GM19467 (cell line): ENCODE measurements around the gene RTEL1.

Experiments used
- ATAC-seq: cut with Tn5 transposase; IDR thresholded peaks from one replicate; pipeline ENCODE4 v1.9.1; 2021; ENCODE audit warnings: mild to moderate bottlenecking, moderate library complexity; ENCODE audit not compliant: unreplicated experiment

Gene RTEL1

DNA sequence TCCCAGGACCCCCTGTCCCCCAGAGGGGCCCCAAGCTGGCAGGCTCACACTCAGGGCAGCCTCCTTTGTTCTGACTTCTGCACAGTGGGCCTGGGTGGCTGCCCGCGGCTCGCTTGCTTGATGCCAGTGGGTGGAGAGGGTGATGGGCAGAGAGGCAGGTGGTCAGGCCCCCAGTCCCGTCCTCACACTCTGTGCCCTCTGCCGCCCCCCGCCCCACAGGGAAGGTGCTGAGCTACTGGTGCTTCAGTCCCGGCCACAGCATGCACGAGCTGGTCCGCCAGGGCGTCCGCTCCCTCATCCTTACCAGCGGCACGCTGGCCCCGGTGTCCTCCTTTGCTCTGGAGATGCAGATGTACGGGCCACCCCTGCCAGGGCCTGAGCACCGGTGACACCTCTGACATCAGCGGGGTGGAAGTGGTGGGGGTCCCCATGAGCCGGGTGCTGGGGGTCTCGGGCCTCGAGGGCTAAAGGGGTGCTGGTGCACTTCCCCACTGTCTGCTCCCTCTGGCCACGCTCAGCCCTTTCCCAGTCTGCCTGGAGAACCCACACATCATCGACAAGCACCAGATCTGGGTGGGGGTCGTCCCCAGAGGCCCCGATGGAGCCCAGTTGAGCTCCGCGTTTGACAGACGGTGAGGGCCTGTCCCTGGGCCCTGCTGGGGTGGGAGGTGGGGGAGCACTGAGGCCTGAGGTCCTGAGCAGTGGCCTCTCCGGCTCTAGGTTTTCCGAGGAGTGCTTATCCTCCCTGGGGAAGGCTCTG, 29.5 kb downstream of the RTEL1 start:
- ATAC-seq, result no peak

DNA sequence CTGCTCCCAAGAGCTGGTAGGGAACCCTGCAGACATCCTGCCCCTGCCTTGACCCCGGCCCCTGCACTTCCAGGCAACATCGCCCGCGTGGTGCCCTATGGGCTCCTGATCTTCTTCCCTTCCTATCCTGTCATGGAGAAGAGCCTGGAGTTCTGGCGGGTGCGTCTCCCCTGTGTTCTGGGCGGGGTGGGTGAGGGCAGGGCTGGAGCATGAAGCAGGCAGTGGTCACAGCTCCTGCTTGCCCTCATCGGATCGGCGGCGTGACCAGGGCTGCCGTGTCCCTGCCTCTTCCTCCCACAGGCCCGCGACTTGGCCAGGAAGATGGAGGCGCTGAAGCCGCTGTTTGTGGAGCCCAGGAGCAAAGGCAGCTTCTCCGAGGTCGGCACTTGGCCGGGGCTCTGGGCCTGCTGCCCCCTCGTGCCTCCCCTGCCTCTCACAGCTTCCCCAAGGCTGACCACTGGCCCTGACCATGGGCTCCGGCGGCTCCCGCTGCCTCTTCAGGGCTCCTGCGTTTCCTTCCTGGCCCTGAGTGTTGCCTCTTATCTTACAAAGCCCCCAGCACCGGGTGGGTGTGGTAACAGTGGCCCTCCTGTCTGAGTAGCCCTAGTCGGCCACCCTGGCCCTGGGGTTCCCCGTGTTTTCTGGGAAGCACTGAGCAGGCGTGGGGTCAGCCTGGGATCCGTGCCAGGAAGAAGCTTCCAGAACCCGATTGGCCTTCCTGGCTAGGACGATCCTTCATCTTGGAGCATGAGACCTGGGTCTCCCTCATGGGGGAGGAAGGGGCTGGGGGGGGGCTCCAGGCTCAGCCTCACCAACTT, 30.3 kb downstream of the RTEL1 start:
- ATAC-seq, result no peak

DNA sequence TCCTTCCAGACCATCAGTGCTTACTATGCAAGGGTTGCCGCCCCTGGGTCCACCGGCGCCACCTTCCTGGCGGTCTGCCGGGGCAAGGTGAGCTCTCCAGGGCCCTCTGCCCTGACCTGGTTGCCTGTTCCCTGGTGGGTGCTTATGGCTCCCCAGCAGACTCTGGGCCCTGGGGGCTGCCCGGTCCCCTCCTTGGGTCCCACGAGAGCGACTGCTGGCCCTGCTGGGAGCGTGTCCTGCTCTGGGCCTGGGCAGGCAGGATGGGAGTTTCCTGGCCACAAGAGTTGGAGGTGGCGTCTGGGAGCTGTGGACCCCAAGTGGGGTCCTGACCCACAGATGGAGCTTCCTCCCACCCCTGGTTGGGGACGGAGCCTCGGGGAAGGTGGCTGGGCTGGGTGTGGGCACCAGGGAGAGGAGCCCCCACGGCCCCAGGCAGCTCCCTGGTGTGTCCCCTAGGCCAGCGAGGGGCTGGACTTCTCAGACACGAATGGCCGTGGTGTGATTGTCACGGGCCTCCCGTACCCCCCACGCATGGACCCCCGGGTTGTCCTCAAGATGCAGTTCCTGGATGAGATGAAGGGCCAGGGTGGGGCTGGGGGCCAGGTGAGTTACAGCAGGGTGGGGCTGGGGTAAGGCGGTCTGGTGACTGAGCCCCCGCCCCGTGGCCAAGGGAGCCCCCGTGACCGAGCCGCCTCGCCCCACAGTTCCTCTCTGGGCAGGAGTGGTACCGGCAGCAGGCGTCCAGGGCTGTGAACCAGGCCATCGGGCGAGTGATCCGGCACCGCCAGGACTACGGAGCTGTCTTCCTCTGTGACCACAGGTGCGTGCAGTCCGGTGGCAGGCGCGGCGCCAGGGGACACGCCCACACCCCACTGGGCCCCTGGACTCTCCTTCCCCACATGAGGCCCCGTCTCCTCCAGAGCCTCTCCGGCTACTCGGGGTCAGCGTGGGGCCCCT, 31.2 kb downstream of the RTEL1 start:
- no peak for ATAC-seq

DNA sequence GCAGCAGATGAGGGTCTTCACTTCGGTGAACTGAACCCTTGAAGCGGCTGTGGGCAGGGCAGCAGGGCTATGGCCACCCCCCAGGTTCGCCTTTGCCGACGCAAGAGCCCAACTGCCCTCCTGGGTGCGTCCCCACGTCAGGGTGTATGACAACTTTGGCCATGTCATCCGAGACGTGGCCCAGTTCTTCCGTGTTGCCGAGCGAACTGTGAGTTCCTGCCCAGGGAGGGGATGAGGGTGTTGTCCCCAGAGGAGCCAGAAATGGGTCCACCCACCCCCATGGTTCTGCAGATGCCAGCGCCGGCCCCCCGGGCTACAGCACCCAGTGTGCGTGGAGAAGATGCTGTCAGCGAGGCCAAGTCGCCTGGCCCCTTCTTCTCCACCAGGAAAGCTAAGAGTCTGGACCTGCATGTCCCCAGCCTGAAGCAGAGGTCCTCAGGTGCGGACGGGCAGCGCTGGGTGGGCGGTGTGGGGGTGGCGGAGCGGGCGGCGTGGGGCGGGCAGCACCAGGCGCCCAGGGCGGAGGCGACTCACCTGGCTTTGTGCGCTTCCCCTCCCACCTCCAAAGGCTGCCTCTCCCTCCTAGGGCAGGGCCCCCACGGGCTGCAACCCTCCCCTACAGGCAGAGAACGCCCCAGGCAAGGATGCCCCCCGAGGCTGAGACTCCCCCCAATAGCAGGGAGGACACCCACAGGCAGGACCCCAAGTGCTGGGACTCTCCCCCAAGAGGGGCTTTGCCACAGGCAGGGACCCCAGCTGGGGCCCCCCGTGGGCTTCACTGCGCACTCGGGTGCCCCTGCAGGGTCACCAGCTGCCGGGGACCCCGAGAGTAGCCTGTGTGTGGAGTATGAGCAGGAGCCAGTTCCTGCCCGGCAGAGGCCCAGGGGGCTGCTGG, 32.1 kb downstream of the RTEL1 start:
- no peak for ATAC-seq

DNA sequence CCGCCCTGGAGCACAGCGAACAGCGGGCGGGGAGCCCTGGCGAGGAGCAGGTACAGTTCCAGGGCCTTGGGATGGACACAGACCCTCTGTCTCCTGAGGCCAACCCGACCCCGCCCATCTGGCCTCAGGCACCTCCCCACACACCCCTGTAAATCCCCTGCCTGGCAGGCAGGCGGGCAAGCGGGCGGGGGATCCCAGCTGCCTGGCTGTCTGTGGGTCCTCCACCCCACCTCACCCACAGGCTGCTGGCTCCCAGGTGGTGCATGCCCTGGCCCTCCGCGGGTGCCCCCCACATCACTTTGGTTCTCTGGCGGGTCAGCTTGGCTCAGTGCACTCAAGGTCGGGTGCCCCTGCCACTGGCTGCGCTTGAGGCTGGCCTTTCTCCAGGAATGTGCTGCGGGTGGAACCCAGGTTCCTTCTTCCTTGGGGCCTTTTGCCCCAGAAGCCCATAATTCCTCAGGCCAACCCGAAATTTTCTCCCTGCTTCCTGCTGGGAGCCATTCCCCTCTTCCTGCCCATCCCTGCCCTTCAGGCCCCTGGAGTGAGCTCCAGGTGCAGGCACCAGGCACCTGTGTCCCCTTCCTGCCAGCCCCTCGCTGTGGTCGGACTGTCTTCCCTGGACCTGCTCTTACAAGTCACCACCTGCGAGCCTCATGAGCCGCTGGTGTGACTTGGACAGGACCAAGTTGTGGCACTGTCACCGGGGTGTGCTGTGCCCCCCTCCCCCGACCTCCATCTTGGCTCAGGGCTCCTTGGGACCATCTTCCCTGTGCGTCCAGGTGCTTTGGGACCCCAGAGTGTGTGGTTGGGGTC, 33.0 kb downstream of the RTEL1 start:
- no peak for ATAC-seq

DNA sequence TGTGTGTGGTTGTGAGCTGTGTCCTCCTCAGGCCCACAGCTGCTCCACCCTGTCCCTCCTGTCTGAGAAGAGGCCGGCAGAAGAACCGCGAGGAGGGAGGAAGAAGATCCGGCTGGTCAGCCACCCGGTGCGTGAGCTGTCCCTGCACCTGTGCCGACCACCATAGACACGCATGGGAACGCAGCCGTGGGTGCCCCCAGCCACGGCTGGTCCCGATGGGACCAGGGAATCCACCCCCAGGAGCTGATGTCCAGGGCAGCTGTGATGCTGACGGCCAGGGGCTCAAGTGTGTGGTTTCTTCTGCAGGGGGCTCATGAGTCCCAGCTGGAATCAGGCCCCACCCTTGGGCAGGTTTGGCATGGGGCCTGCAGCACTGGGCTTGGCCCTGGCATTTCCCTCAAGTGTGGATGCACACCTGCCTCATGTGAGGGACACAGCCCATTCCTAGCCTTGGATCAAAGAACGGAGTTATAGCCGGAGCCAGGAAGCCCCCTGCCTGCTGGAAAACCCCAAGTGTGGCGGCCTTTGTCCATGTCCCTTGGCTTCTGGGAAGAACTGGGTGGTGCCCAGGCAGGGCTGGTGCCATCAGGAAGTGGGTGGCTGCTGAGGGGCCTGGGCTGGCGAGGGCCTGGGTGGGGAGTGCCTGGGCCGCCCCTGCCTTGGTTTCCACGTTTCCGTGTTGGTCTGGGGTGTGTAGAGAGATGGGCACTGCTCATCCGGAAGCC, 33.8 kb downstream of the RTEL1 start:
- ATAC-seq, result no peak

DNA sequence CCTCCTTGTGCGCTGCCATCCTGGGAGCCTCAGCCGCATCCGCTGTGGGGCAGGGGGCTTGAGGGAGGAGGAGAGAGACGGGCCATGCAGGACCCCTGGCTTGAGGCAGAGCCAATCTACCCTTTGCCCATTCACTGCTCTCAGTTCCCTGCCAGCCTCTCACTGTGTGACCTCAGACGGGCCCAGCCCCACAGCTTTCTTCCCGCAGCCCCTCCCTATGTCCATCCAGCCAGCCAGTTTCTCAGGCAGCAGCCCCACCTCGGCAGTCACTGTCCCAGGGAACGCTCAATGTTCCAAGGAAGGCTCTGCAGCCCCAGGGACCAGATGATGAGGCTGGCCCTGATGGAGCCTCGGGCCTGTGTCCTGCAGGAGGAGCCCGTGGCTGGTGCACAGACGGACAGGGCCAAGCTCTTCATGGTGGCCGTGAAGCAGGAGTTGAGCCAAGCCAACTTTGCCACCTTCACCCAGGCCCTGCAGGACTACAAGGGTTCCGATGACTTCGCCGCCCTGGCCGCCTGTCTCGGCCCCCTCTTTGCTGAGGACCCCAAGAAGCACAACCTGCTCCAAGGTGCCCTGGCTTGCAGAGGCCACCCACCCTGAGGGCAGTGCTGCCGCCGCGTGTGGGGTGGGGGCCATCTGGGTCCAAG, 34.4 kb downstream of the RTEL1 start:
- no peak for ATAC-seq

DNA sequence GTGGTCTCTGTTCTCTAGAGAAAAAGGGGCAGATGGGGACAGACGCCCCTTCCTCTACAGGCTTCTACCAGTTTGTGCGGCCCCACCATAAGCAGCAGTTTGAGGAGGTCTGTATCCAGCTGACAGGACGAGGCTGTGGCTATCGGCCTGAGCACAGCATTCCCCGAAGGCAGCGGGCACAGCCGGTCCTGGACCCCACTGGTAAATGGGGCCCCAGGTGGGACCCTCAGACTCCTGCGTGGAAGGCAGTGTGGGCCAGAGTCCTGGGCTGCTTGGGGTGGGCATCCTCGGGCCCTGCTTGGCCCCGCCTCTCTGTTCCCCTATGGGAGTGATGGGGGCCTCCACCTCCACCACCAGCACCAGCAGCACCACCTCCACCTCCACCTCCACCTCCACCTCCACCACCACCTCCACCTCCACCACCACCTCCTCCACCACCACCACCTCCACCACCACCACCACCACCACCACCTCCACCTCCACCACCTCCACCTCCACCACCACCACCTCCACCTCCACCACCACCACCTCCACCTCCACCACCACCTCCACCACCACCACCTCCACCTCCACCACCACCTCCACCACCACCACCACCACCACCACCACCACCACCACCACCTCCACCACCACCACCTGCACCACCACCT, 35.1 kb downstream of the RTEL1 start:
- ATAC-seq, result no peak

DNA sequence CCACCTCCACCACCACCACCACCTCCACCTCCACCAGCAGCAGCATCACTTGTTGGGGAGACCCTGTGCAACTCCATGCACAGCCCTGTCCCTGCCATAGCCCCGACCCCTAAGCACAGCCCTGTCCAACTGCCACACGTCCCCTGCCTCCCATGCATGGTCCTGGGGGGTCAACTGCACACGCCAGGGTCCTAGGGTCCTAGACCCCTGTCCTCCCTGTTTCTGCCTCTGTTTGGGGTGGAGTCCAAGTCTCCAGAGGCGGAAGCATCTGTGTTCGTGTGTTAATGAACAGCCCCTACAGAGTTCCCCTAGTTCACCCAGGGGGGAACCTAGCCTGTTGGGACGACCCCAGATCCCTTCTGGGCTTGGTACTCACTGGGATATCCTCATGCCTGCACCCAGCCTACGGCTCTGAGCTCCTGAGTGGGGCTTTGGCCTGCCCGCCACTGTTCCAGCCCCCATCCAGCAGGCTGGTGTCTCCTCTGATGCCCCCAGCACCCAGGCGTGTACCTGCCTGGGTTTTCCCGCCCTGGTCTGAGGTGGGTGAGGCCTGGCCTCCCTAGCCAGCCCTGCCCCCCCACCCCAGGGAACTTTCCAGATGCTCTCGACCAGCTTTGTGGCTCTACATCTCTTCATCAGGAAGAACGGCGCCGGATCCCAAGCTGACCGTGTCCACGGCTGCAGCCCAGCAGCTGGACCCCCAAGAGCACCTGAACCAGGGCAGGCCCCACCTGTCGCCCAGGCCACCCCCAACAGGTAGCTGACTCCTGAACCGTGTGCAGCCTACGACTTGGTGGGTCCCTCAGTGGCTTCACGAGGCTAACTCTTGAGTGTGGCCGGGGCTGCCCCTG, 35.8 kb downstream of the RTEL1 start:
- ATAC-seq, result no peak

DNA sequence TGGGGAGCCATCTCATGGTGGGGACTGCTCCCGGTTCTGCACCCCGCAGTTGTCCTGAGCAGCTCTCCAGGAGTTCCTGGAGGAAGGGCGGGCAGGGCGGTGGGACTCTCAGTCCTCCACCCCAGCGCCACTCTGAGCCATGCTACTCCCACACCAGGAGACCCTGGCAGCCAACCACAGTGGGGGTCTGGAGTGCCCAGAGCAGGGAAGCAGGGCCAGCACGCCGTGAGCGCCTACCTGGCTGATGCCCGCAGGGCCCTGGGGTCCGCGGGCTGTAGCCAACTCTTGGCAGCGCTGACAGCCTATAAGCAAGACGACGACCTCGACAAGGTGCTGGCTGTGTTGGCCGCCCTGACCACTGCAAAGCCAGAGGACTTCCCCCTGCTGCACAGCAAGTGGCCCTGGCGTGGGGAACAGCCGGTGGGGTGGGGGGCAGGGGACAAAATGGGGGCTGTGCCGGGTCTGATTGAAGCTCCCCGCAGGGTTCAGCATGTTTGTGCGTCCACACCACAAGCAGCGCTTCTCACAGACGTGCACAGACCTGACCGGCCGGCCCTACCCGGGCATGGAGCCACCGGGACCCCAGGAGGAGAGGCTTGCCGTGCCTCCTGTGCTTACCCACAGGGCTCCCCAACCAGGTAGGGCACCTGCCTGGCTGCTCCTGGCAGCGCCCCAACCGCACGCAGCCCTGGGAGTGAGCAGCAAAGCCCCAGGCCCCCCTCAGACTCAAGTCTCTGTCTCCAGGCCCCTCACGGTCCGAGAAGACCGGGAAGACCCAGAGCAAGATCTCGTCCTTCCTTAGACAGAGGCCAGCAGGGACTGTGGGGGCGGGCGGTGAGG, 36.7 kb downstream of the RTEL1 start:
- no peak for ATAC-seq

DNA sequence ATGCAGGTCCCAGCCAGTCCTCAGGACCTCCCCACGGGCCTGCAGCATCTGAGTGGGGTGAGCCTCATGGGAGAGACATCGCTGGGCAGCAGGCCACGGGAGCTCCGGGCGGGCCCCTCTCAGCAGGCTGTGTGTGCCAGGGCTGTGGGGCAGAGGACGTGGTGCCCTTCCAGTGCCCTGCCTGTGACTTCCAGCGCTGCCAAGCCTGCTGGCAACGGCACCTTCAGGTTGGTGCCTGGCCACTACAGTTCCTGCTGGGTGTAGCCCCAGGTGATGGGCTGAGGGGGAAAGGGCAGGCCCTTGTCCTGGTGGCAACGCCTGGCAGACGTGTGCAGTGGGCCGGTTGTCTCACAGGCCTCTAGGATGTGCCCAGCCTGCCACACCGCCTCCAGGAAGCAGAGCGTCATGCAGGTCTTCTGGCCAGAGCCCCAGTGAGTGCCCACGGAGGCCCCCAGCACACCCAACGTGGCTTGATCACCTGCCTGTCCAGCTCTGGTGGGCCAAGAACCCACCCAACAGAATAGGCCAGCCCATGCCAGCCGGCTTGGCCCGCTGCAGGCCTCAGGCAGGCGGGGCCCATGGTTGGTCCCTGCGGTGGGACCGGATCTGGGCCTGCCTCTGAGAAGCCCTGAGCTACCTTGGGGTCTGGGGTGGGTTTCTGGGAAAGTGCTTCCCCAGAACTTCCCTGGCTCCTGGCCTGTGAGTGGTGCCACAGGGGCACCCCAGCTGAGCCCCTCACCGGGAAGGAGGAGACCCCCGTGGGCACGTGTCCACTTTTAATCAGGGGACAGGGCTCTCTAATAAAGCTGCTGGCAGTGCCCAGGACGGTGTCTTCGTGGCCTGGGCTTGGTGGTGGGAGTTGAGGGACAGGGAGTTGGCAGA, 37.6 kb downstream of the RTEL1 start:
- no peak for ATAC-seq

DNA sequence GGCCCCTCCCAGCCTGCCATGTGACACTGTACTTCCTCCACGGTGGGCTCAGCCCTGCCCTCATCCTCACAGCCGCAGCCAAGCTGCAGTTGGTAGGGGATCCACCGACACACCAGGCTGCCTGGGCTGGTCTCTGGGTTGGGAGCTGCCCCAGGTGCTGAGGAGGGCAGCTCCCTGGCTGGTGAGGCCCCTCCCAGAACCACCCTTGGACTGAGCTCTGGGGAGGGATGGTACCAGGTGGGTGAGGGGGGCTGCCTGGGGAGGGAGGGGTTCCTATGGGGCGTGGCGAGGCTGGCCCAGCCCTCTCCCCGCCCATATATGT, 38.2 kb downstream of the RTEL1 start:
- no peak for ATAC-seq

DNA sequence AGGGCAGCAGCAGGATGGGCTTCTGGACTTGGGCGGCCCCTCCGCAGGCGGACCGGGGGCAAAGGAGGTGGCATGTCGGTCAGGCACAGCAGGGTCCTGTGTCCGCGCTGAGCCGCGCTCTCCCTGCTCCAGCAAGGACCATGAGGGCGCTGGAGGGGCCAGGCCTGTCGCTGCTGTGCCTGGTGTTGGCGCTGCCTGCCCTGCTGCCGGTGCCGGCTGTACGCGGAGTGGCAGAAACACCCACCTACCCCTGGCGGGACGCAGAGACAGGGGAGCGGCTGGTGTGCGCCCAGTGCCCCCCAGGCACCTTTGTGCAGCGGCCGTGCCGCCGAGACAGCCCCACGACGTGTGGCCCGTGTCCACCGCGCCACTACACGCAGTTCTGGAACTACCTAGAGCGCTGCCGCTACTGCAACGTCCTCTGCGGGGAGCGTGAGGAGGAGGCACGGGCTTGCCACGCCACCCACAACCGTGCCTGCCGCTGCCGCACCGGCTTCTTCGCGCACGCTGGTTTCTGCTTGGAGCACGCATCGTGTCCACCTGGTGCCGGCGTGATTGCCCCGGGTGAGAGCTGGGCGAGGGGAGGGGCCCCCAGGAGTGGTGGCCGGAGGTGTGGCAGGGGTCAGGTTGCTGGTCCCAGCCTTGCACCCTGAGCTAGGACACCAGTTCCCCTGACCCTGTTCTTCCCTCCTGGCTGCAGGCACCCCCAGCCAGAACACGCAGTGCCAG, 38.7 kb downstream of the RTEL1 start, which contains the start of gene TNFRSF6B:
Gene TNFRSF6B, plus strand, starts transcription at position 25 of the 729 bp plus-strand sequence. Its CDS starts 116 bp downstream, at position 141.
- ATAC-seq, result no peak

DNA sequence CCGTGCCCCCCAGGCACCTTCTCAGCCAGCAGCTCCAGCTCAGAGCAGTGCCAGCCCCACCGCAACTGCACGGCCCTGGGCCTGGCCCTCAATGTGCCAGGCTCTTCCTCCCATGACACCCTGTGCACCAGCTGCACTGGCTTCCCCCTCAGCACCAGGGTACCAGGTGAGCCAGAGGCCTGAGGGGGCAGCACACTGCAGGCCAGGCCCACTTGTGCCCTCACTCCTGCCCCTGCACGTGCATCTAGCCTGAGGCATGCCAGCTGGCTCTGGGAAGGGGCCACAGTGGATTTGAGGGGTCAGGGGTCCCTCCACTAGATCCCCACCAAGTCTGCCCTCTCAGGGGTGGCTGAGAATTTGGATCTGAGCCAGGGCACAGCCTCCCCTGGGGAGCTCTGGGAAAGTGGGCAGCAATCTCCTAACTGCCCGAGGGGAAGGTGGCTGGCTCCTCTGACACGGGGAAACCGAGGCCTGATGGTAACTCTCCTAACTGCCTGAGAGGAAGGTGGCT, 39.3 kb downstream of the RTEL1 start:
- ATAC-seq, result no peak
